ENCODE data around the gene MFF. TPM values are rescaled to one million over a fixed set of nuclear protein-coding genes. Genes with fewer than 3 reads are reported as not detected.

The MFF gene
- total and polyA plus RNA-seq, 2 of the 8 experiments (the other 6 are each of a cell fraction or from before 2014, with no cell fraction given): 36.2 to 86.8 TPM

DNA sequence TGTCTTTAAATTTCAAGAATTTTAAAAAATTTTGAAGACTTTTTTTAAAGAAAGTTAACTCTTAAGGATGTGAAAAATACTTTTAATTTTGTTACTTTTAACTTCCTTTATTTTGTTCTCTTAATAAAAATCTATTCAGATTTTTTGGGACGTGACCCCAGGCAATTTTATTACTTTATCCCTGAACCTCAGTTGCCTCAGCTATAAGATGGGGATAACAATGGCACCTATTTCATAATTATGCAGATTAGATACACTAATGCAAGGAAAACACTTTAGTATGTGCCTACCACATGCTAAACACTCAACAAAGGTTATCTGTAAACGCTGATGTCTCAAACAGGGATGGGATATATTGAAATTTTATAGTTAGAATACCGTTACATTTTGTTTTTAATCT is 64.2 kb downstream of the MFF start:
- no peak overlapping the region for H4K91ac ChIP-seq (replicated peaks; ENCODE audit: insufficient read length, low read length)
- no peaks in the 10 kb centered on the region for H3K27me3 ChIP-seq (replicated peaks in 1 of 4; ENCODE audit: control insufficient read depth in 3 of 4, extremely low read depth in 1 of 4, insufficient read depth in 3 of 4, low read length in 3 of 4)
- H3K56ac ChIP-seq (replicated peaks; ENCODE audit: insufficient read length, low read depth, low read length): no peak overlapping the region
- no peak overlapping the region for H3K4ac ChIP-seq (replicated peaks; ENCODE audit: insufficient read length, low read depth, low read length)
- H2BK20ac ChIP-seq (ENCODE audit: low read length): no peak overlapping the region
- no peak overlapping the region for H3K23ac ChIP-seq (ENCODE audit: insufficient read length)
- no peak overlapping the region for H3K4me3 ChIP-seq (ENCODE audit: extremely low read depth in 1 of 4, insufficient read depth in 2 of 4, low read depth in 3 of 4, low read length in 4 of 4)
- H2BK12ac ChIP-seq (ENCODE audit: low read depth, low read length): no peak overlapping the region
- no peak overlapping the region for H2AK5ac ChIP-seq (ENCODE audit: low read depth, low read length)
- H4K8ac ChIP-seq (ENCODE audit: extremely low read depth, insufficient read depth, low read length): no peak overlapping the region
- no peak overlapping the region for H4K5ac ChIP-seq (ENCODE audit: insufficient read length, low read depth, low read length)
- no peaks in the 10 kb centered on the region for H3K79me1 ChIP-seq (ENCODE audit: low read depth, low read length)
- POLR2A ChIA-PET (ENCODE audit: partially characterized antibody): no interaction called here
- 75% methylated on average over 3 of the region's 3 CpGs; no CpG with 5 or more reads in 1 of the 2 experiments for WGBS, 2 experiments (ENCODE audit: extremely low coverage in 1 of 2, insufficient coverage in 1 of 2, insufficient read length in 1 of 2, insufficient replicate concordance in 2 of 2, low coverage in 1 of 2, low lambda C conversion rate in 2 of 2, missing lambda C conversion rate in 1 of 2)
- H3K14ac ChIP-seq (ENCODE audit: insufficient read length): no peak overlapping the region
- no peak overlapping the region for H2AFZ ChIP-seq (ENCODE audit: low read length)
- no peak overlapping the region for H3K9ac ChIP-seq (replicated peaks in 1 of 4; ENCODE audit: extremely low read depth in 1 of 4, low read depth in 3 of 4, low read length in 3 of 4)
- H3K23me2 ChIP-seq (ENCODE audit: low read depth, low read length): no peaks in the 10 kb centered on the region; the same call in 1 of the 2 replicates
- CTCF ChIA-PET (ENCODE audit: partially characterized antibody): interaction anchor here (1.0 to 5.0 kb wide), 3 partner anchors 9 to 377 kb away, joined by 3 to 66 read pairs (median 3); partner anchors contain the start of gene TM4SF20
- no peak overlapping the region for H3K27ac ChIP-seq (ENCODE audit: low read depth, low read length)
- H3K4me1 ChIP-seq (replicated peaks in 1 of 4; ENCODE audit: control insufficient read depth in 3 of 4, insufficient read depth in 4 of 4, low read length in 3 of 4): no peaks in the 10 kb centered on the region; a peak in 1 of 7 replicates
- no peak overlapping the region for H2BK5ac ChIP-seq (ENCODE audit: low read depth, low read length)
- no peak overlapping the region for H2BK15ac ChIP-seq (ENCODE audit: low read length)
- H4K20me1 ChIP-seq (replicated peaks in 1 of 2; ENCODE audit: control insufficient read depth in 1 of 2, insufficient read depth in 2 of 2, low read length in 2 of 2): no peaks in the 10 kb centered on the region
- no peak for TF ChIP-seq CREB1 (IDR thresholded peaks at IDR 0.05)
- TF ChIP-seq CTBP2 (IDR thresholded peaks at IDR 0.05; ENCODE audit: borderline replicate concordance, insufficient read depth, insufficient read length, low read length): no peak
- FAIRE-seq (no peak), DNase-seq (ENCODE audit: low read depth in 1 of 2, low spot score in 2 of 2) (no peak)
- H3K36me3 ChIP-seq (ENCODE audit: control insufficient read depth in 2 of 4, insufficient read depth in 4 of 4, low read length in 3 of 4): no peaks in the 10 kb centered on the region
- H3K9me3 ChIP-seq (ENCODE audit: insufficient read depth in 2 of 2, low read depth in 1 of 2, low read length in 1 of 2): no peaks in the 10 kb centered on the region
- no peak overlapping the region for H3K18ac ChIP-seq (ENCODE audit: extremely low read depth, low read length)
- no peaks in the 10 kb centered on the region for H3K79me2 ChIP-seq (ENCODE audit: control insufficient read depth in 1 of 2, insufficient read depth in 2 of 2, low read length in 2 of 2)
- no peak overlapping the region for H2BK120ac ChIP-seq (replicated peaks; ENCODE audit: low read depth, low read length)
- no peak overlapping the region for H3K4me2 ChIP-seq (ENCODE audit: insufficient read depth in 1 of 2, low read depth in 2 of 2, low read length in 2 of 2)

Data from H1 (cell line).